GM21737 (cell line): ENCODE data around the gene ZFY.
A peak's percentile ranks its signal among the peaks of the same experiment; 100 is the strongest.

Experiments used
- ATAC-seq: cut with Tn5 transposase; IDR thresholded peaks from one replicate; pipeline ENCODE4 v1.9.1; 2021; ENCODE audit warnings: mild to moderate bottlenecking, moderate library complexity; ENCODE audit not compliant: unreplicated experiment

ZFY gene

GRCh38 chrY:2934861-2935715 is at the start of gene ZFY:
TSS of gene ZFY (plus strand) at chrY:2935381. CDS start at chrY:2953937, 18,556 bp downstream.
- peak; percentile 29 for ATAC-seq

DNA sequence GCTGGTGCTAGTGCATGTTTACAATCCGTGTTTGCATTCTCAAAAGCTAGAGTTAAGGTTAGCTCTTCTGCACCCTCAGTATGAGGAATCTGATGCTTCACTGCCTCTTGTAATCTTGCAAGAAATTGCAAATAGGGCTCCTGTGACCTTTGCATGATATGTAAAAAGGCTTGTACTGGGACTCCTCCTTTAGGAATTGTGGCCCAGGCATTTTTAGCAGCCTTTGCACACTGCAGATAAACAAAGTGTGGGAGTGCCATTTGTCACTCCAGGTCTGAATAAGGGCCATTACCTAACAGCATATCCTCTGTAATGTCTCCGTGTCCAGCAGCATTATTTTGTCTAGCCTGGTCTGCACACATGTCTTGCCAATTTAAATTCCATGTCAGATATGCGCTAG is 49.3 kb upstream of the ZFY start:
- no peak for ATAC-seq

DNA sequence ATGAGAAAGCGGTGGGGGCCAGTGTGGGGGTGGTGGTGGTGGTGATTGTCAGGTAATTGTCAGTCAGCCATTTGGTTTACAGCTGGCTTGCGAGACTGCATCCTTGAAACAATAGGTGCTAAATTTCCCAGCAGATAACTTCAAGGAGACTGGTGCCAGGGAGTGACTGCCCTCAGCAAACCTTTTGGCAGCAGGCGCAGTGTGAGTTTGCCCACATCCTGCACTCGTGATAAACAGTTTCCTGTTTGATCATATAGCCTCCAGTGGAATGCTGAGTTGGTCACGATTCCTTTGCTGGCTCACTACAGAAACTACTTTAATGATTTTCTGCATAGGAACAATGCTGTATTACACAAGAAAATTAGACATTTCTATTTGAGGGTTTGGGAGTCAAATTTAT is 47.8 kb upstream of the ZFY start:
- peak; percentile 10 for ATAC-seq

- peak; percentile 69 for ATAC-seq
These were observed 47.2 kb upstream of the ZFY start for GRCh38 chrY:2887955-2888354.

- ATAC-seq = no peak
These were observed 41.7 kb upstream of the ZFY start for GRCh38 chrY:2893471-2893870.

- no peak for ATAC-seq
These were observed 39.1 kb upstream of the ZFY start for GRCh38 chrY:2896050-2896449.

- no peak for ATAC-seq
These were observed 27.8 kb upstream of the ZFY start for GRCh38 chrY:2907356-2907755.

GRCh38 chrY:2913066-2913815 is 21.9 kb upstream of the ZFY start:
- ATAC-seq = no peak

DNA sequence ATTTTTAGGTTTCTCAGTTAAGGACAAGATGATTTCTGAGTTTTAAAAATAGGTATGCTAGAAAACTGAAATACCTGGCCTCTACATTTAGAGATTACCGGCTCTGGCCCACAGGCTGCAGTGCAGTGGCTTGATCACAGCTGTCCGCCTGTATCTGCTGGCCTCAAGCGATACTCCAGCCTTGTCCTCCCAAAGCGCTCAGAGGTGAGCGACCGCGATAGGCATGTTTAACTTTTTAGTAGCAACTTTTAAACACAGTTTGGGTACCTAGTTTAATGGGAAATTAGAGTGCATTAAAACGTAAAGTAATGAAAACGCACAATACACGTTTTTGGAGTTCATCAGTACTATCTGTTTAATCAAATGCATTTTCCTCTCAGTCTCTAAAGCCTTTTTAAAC is 1.1 kb upstream of the ZFY start:
- no peak for ATAC-seq

DNA sequence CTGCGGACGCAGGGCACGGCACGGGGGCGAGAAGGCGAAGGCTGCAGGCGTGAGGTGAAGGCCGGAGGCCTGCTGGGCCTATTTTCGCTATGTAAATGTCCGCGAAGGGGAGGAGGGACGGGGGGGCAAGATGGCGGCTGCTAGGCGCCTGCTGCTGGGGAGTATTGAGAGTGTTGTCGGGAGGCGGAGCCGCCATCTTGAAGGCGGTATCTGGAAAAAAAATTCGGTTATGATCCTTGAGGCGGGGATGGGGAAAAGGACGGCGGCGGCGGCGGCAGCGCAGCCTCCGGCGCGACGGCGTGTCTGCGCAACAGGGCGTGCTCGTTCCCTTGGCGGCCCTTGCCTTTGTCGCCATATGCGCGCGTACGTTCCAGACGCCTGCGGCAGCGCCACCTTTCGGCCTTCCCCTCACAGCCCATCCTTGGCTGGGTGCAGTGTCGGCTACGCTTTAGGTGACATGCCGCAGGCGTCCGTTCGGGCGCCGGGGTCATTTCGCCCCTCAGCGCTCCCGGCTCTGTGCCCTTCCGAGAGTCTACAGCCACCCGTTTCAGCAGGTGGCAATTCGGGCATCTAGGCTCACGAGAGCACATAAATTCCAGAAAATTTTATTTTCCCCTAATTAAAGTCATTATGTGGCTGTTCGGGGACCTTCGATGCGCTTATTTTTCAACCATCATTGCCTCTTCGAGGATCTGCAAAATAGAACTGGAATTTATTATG is 695 bp downstream of the ZFY start:
- ATAC-seq = peak; percentile 71

DNA sequence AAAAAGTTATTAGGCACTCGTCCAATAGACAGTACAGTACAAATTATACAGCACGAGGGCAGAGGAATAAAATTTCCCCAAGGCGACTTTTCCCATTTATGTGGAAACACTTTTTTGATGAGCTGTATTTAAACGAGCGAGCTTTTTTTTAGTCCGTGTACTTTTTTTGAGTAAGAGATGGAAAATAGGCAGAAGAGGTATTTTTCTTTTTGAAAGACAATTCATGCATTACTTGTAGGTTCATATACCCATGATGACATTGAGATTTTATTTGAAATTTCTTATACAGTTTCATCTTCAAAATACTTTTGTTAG is 1.2 kb downstream of the ZFY start:
- no peak for ATAC-seq

- no peak for ATAC-seq
These were observed 2.0 kb downstream of the ZFY start for GRCh38 chrY:2937149-2937548.

- ATAC-seq = peak; percentile 65
These were observed 14.5 kb downstream of the ZFY start for GRCh38 chrY:2949590-2950252.

- no peak for ATAC-seq
These were observed 15.5 kb downstream of the ZFY start for GRCh38 chrY:2950655-2951054.

DNA sequence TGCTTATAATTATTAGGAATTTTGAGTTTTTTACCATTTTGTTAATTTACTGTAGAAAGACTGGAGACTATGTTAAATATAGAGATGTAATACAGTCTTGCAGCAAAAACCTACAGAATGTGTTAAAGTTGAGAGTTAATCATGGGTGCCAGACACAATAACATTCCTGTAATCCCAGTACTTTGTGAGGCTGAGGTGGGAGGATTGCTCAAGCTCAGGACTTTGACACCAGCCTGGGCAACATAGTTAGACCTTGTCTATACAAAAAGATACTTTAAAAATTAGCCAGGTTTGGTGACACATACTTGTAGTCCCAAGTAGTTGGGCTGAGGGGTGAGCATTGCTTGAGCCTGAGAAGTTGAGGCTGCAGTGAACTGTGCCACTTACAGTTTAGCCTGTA is 17.7 kb downstream of the ZFY start:
- ATAC-seq = no peak

GRCh38 chrY:2954735-2955134 is 19.6 kb downstream of the ZFY start:
- ATAC-seq = no peak

GRCh38 chrY:2955561-2955960 is 20.4 kb downstream of the ZFY start:
- ATAC-seq = no peak

GRCh38 chrY:2962061-2962460 is 26.9 kb downstream of the ZFY start:
- ATAC-seq = no peak

DNA sequence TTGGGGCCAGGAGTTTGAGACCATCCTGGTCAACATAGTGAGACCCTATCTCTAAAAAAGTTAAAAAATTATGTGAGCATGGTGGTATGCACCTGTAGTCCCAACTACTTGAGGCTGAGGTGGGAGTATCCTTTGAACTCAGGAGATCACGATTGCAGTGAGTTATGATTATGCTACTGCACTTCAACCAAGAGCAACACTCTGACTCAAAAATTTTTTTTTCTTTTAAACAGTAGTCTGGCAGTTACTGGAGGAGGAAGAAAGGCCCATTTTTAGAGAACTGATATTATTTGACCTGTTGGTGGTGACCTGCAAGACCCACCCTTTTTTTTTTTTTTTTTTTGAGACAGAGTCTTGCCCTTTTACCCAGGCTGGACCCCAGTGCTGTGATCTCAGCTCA is 29.6 kb downstream of the ZFY start:
- ATAC-seq = no peak

DNA sequence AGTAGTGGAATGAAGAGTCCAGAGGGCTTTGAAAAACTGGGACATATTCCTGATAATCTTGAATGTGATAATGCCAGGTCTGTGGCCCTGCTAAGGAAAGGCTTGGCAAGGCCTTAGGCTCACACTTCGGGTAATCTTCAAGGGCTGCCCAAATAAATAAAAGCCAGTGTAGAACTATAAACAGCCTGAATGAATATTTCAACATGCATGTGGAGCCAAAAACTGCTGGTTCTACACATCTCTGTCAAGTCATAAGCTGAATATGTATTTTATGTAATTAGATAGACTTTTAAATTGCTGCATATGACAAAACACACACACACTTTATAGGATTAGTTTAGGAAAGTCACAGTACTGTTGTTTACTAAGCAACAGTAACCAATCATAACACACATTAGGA is 30.4 kb downstream of the ZFY start:
- ATAC-seq = no peak

DNA sequence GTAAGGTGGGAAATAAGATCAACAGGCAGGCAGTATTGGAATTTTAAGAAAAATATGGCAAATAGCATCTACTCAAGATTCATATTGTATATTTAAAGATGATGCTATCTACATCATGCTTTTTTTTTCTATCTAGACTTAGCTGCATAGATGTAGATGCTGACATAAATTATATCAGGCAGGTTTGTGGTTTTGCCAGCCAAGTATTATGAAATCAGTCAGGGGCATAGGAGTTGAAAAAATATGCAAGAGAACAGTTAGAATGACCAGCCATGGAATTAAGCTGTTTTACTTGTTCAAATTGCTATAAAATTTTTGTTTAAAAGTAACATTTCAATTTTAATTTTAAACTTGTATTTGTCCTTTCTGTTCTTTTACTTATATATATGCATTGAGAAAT is 34.4 kb downstream of the ZFY start:
- no peak for ATAC-seq
